T-helper 17 cell (primary cell): ENCODE results near the gene ANKEF1. TPM values are rescaled to one million over a fixed set of nuclear protein-coding genes. Genes with fewer than 3 reads are reported as not detected.

ENCODE experiments used
- ATAC-seq: fragments of 150-1000 bp; cut with Tn5 transposase; 2 replicates; pipeline ENCODE4 v1.10.0; 2021; ENCODE audit warnings: mild to moderate bottlenecking, moderate library complexity
- DNase-seq, 3 donors: peaks; one replicate each; pipeline versions ENCODE4 v3.0.0 to v3.0.0-alpha.2; 2020 to 2021
- H3K9me3 ChIP-seq: one replicate; pipeline ENCODE4 v1.7.0; 2013; ENCODE audit warnings: low read length, mild to moderate bottlenecking; ENCODE audit not compliant: control insufficient read depth, poor library complexity, severe bottlenecking
- H3K27ac Mint-ChIP-seq: one replicate; pipeline ENCODE4 v1.8.0; 2022; ENCODE audit warnings: mild to moderate bottlenecking, moderate library complexity, mixed read lengths
- H3K27me3 Mint-ChIP-seq: one replicate; pipeline ENCODE4 v1.8.0; 2022; ENCODE audit warnings: mixed read lengths
- H3K36me3 Mint-ChIP-seq: one replicate; pipeline ENCODE4 v1.8.0; 2022; ENCODE audit warnings: low read depth, mixed read lengths
- H3K4me1 Mint-ChIP-seq: one replicate; pipeline ENCODE4 v1.8.0; 2022; ENCODE audit warnings: mild to moderate bottlenecking, mixed read lengths
- H3K4me3 Mint-ChIP-seq: one replicate; pipeline ENCODE4 v1.8.0; 2022; ENCODE audit warnings: mild to moderate bottlenecking, moderate library complexity, mixed read lengths
- total RNA-seq, 4 donors: library from RNA in 2 of 4; stranded (reverse) in 2 of 4; gene quantifications; one replicate each; pipeline ENCODE4 v1.2.3 and lab custom pipeline; 2022 to 2026

ANKEF1 gene
- total RNA-seq, 2 donors from 2014 or later = 1.8 to 2.3 TPM

GRCh38 chr20:10078403-10078802, 43.6 kb downstream of the ANKEF1 start:
- no peaks in the 10 kb centered on the region for H3K4me1 Mint-ChIP-seq
- peaks cover 38% of the 10 kb centered on the region for H3K27me3 Mint-ChIP-seq

GRCh38 chr20:10079964-10080363, 45.2 kb downstream of the ANKEF1 start:
- Mint-ChIP-seq H3K27me3 (peaks cover 26% of the 10 kb centered on the region), H3K4me1 (no peaks in the 10 kb centered on the region), H3K36me3 (no peaks in the 10 kb centered on the region), H3K27ac (no peak overlapping the region), H3K4me3 (no peak overlapping the region)
- no peak for ATAC-seq
- H3K9me3 ChIP-seq = no peaks in the 10 kb centered on the region
- no peak for DNase-seq

More at GRCh38 chr20:10078403-10078802, 43.6 kb downstream of the ANKEF1 start:
- ATAC-seq (no peak), DNase-seq (no peak)
- Mint-ChIP-seq H3K27ac (no peak overlapping the region), H3K4me3 (no peak overlapping the region), H3K36me3 (no peaks in the 10 kb centered on the region)
- H3K9me3 ChIP-seq = no peaks in the 10 kb centered on the region

- ATAC-seq = no peak
- Mint-ChIP-seq H3K36me3 (no peaks in the 10 kb centered on the region), H3K27me3 (peaks cover 22% of the 10 kb centered on the region), H3K4me1 (no peaks in the 10 kb centered on the region), H3K27ac (no peak overlapping the region), H3K4me3 (no peak overlapping the region)
- no peak for DNase-seq
- H3K9me3 ChIP-seq = no peaks in the 10 kb centered on the region
Measured at GRCh38 chr20:10080574-10080973, 45.8 kb downstream of the ANKEF1 start.

- ATAC-seq (no peak), DNase-seq (no peak)
- no peak overlapping the region for H3K27ac Mint-ChIP-seq
- H3K4me1 Mint-ChIP-seq = peaks cover 3% of the 10 kb centered on the region
- H3K4me3 Mint-ChIP-seq = no peak overlapping the region
- no peaks in the 10 kb centered on the region for H3K9me3 ChIP-seq
- H3K27me3 Mint-ChIP-seq = peaks cover 28% of the 10 kb centered on the region
- H3K36me3 Mint-ChIP-seq = no peaks in the 10 kb centered on the region
Measured at GRCh38 chr20:10089871-10090587, 55.2 kb downstream of the ANKEF1 start.

- no peaks in the 10 kb centered on the region for H3K9me3 ChIP-seq
- H3K27me3 Mint-ChIP-seq = peaks cover 28% of the 10 kb centered on the region
- H3K4me3 Mint-ChIP-seq = no peak overlapping the region
- peaks cover 3% of the 10 kb centered on the region for H3K4me1 Mint-ChIP-seq
- DNase-seq (peak in 1 of 3 donors; percentile 9), ATAC-seq (peak; percentile 62)
- H3K27ac Mint-ChIP-seq = no peak overlapping the region
- H3K36me3 Mint-ChIP-seq = no peaks in the 10 kb centered on the region
Measured at GRCh38 chr20:10090588-10091166, 55.9 kb downstream of the ANKEF1 start.

GRCh38 chr20:10093087-10093591, 58.4 kb downstream of the ANKEF1 start:
- Mint-ChIP-seq H3K36me3 (no peaks in the 10 kb centered on the region), H3K4me3 (no peak overlapping the region), H3K27ac (no peak overlapping the region), H3K4me1 (peaks cover 3% of the 10 kb centered on the region), H3K27me3 (peaks cover 21% of the 10 kb centered on the region)
- DNase-seq (no peak), ATAC-seq (no peak)
- H3K9me3 ChIP-seq = no peaks in the 10 kb centered on the region

GRCh38 chr20:10094566-10095173, 59.9 kb downstream of the ANKEF1 start:
- Mint-ChIP-seq H3K27me3 (peaks cover 21% of the 10 kb centered on the region), H3K4me3 (no peak overlapping the region), H3K27ac (no peak overlapping the region)

GRCh38 chr20:10096790-10097189, 62.0 kb downstream of the ANKEF1 start:
- Mint-ChIP-seq H3K4me1 (no peaks in the 10 kb centered on the region), H3K27me3 (peaks cover 21% of the 10 kb centered on the region), H3K36me3 (no peaks in the 10 kb centered on the region), H3K27ac (no peak overlapping the region), H3K4me3 (no peak overlapping the region)
- DNase-seq = no peak
- ATAC-seq = no peak
- H3K9me3 ChIP-seq = no peaks in the 10 kb centered on the region

More at GRCh38 chr20:10094566-10095173, 59.9 kb downstream of the ANKEF1 start:
- no peaks in the 10 kb centered on the region for H3K9me3 ChIP-seq
- DNase-seq (no peak), ATAC-seq (no peak)
- Mint-ChIP-seq H3K4me1 (no peaks in the 10 kb centered on the region), H3K36me3 (no peaks in the 10 kb centered on the region)

GRCh38 chr20:10105046-10105445, 70.3 kb downstream of the ANKEF1 start:
- Mint-ChIP-seq H3K27ac (no peak overlapping the region), H3K27me3 (peaks cover 12% of the 10 kb centered on the region), H3K4me1 (no peaks in the 10 kb centered on the region), H3K36me3 (no peaks in the 10 kb centered on the region), H3K4me3 (no peak overlapping the region)
- DNase-seq (no peak), ATAC-seq (no peak)
- no peaks in the 10 kb centered on the region for H3K9me3 ChIP-seq

Other genes with a start within 250 kb of the ANKEF1 start
- not detected for gene PAK5, start 195.9 kb upstream of the ANKEF1 start, total RNA-seq
- not detected for gene SNAP25, start 183.8 kb downstream of the ANKEF1 start, total RNA-seq